CD4-positive, alpha-beta T cell treated with Interferon gamma for 1 hour (primary cell): ENCODE results near the gene RASSF4.

Source experiments
- DNase-seq: peaks from one replicate; pipeline ENCODE4 v3.0.0-alpha.2; 2020

Gene RASSF4

DNA sequence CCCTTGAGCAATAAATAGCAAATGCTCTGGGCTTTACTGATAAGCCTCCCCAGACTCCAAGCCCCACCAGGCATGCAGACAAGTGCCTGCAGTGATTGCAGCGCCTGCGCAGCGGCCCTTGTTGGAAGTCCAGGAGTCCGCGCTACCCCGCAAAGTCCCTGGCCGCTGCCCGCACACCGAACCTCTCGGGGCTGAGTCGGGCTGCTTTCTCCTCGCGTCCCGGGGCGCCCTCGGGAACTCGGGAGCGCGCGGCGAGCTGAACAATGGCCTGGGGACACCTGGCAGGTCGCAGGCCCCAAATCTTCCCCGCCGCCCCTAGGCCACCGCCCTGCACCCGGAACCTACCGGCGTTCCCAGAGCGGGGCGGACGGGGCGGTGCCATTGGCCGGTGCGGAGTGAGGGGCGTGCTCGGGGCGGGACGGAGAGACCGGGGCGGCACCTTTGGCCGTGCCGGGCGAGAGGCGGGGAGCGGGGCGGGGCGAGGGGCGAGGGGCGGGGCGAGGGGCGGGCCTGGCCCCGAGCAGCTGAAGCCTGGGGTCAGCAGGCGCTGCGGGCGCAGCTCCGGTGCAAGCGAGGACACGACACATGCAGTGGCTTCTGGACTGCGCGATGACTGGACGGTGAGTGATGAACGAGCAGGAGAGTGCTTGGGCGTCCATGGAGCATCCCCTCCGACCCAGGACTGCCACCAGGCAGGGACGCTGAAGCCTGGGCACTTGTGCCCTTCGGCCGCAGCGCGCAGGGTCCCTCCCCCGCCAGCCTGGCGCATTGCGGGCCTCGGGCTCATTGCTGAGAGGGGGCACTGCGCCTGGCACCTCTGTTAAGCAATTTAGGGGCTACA lies at the start of gene RASSF4:
Gene RASSF4 (plus strand): TSS at position 556 of the 841 bp plus-strand sequence. CDS start 10,401 bp downstream, outside the sequence.
- peak; percentile 90 for DNase-seq

- DNase-seq, result no peak
Observed at GRCh38 chr10:44909910-44910309, 49.7 kb upstream of the RASSF4 start.

DNA sequence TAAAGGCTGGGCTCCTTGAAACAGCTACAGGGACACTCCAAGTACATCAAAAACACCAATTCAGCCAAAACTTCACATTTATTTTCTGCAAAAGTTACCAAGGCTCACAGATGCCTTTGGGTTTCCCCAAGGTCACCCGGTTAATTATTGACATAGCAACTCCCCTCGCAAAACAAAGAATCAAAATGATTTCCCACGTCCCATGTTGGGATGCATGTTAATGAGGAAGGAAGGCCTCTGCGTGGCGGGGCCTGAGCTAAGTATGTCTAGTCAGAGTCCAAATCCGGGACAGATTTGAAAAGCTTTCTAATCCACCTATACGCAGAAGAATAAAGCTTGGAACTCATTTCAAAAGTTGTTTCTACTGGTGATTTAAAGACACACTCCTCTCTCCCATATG lies 49.0 kb upstream of the RASSF4 start:
- DNase-seq, result no peak

- no peak for DNase-seq
Observed at GRCh38 chr10:44911081-44911540, 48.5 kb upstream of the RASSF4 start, which contains the start of gene TMEM72. Gene TMEM72, plus strand, starts transcription at chr10:44911337. Its CDS starts 176 bp downstream, at chr10:44911513.

- no peak for DNase-seq
Observed at GRCh38 chr10:44911951-44912350, 47.7 kb upstream of the RASSF4 start.

GRCh38 chr10:44913350-44914081 lies 46.1 kb upstream of the RASSF4 start:
- DNase-seq, result peak; percentile 41

DNA sequence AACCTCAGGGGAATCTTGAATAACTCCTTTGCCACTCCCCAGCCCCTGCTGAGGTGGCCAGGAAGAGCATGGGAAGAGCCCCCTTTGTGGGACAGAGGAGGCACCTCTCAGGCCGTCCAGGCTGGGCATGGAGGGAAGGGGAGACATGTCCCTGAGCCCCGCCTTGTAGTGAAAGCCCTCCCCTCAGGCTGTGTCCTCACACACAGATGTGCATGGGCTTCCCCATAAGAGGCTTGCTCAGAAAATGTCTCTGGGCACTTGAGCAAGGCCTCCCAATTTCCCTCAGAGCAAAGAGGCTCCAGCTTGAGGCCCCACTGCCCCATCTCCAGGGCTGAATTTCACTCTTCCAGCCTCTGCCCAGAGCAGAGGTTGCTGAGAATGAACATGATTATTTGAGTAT lies 44.7 kb upstream of the RASSF4 start:
- DNase-seq, result no peak

GRCh38 chr10:44916429-44916828 lies 43.2 kb upstream of the RASSF4 start:
- DNase-seq, result no peak

GRCh38 chr10:44917848-44918247 lies 41.8 kb upstream of the RASSF4 start:
- DNase-seq, result no peak

GRCh38 chr10:44920252-44920651 lies 39.4 kb upstream of the RASSF4 start:
- no peak for DNase-seq

DNA sequence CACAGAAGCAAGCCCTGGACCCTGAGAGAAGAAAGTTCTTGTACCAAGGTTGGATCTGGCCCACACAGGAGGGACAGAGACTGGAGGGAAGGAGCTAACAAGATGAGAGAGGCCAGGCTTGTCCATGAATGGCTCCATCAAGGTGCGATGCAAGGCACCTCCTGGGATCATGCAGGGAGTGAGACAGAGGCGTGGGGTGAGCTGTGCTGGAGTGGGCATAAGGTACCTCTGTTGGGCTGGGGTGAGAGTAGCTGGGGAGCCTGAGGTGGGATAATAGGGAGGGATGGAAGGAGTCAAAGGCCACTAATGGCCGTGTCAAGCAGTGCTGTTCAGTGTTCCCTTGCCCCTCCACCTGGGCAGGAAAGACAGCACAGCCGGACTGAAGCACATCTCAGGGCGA lies 38.5 kb upstream of the RASSF4 start:
- no peak for DNase-seq

DNA sequence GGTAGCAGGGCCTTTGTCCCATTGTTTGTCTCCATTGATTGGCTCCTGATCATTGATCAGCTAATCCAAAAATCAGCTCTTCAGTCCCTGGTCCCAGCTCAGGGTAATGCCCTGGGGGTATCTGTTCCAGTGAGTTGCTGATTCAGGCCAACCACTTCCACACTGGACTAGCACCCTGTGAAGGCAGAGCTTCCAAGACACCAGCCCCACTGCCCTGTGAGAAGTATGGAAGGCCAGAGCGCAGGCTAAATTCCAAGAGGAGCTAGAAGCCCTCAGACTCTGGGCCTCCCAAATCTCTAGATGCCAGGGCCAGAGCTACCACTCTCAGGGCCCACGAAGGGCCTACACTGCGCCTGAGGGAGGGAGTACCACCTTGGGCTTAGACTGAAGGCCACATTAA lies 38.1 kb upstream of the RASSF4 start:
- no peak for DNase-seq

GRCh38 chr10:44922021-44922420 lies 37.6 kb upstream of the RASSF4 start:
- DNase-seq, result no peak

DNA sequence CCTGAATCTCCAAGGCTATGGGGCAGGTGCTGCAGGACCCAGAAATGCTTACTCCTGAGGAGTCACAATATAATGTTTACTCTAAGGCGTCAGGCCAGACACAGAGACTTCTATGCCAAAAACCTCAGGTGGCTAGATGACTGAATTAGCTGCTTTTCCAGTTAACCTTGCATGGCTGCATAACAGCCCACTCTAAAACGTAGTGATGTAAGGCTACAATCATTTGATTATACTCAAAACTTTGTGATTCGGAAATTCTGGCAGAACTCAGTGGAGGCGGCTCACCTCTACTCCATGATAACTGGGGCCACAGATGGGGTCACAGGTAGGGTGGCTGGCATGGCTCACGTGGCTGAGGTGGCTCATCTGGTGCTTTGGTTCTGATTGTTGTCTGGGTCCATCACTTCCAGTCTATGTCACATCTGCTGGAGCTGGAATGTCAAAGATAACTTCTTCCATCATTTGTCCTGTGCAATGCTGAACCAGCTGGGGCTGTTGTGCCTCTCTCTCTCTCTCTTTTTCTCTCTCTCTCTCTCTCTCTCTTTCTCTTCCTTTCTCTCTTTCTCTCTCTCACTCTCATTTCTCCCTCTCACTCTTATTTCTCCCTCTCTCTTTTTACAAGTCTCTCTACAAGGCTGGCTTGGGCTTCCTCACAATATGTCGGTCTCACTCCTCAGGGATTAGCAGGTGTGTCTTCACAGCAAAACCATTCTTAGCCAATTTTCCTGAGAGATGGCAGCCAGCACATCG lies 36.6 kb upstream of the RASSF4 start:
- no peak for DNase-seq

DNA sequence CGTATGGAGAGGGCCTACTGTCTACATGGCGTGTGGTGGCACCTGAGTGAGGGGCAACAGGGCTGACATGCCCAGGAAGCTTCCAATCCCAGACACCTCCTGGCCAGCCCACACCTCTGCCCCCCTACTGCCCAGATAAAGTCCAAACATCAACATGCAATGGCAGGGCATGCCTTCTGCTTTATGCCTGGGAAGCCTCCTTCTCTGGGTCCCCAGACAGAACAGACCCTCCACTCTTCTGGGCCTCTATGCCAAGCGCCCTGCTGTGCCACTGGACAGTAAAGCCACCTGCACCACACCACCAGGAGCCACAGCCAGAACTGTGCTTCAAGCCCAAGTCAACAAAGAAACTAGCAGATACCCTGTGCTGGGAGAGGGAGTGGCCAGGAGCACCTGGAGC lies 36.0 kb upstream of the RASSF4 start:
- DNase-seq, result no peak

DNA sequence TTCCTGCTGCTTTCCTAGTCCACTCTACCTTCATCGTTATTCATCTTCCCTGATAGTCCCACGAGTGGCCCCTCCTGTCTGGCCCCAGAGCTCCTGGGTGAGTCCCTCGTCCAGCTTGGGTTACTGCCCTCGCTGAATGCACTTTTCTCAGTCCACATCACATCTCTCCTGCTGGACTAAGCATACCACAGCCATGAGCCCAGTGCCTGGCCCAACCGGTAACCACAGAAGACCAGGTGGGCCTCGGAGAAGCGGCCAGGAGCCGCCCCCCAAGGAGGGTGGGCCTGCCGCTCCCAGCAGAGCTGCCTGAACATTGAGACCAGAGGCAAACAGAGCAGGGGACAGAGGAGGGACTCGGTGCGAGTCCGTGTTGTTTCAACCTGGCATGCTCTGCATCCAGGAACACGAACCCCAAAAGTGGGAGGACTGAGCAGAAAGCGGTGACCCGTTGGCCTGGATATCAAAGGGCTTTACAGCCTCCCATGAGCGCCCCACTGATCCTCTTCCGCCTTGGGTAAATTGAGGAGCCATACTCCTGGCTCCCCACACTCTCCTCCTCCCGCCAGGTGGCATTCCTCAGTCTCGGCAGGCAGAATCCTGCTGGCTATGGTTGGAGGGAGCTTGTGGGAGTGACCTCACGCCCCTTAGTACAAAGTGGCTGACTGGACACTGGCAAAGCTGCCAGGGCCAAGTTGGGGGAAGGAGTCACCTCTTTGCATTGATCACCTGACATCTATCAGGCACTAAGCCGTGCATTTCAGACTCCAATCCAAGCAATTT lies 35.2 kb upstream of the RASSF4 start:
- no peak for DNase-seq

DNA sequence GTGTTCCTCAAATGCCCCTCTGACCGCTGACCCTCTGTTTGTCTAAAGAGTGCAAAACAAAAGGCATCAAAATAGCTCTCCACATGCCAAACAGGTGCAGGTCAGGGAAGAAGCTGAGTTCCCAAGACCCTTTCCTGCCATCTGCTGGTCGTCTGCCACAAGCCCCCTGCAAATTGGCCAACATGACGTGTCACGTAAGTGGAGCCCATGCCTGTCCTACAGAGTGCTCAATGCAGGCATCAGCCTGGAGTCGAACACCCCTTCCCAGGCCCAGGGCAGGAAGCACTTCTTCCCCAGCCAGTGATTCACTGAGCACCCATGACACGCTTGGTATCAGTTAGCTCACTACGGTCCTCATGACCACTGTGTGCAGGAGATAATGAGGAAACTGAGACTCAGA lies 34.4 kb upstream of the RASSF4 start:
- no peak for DNase-seq

DNA sequence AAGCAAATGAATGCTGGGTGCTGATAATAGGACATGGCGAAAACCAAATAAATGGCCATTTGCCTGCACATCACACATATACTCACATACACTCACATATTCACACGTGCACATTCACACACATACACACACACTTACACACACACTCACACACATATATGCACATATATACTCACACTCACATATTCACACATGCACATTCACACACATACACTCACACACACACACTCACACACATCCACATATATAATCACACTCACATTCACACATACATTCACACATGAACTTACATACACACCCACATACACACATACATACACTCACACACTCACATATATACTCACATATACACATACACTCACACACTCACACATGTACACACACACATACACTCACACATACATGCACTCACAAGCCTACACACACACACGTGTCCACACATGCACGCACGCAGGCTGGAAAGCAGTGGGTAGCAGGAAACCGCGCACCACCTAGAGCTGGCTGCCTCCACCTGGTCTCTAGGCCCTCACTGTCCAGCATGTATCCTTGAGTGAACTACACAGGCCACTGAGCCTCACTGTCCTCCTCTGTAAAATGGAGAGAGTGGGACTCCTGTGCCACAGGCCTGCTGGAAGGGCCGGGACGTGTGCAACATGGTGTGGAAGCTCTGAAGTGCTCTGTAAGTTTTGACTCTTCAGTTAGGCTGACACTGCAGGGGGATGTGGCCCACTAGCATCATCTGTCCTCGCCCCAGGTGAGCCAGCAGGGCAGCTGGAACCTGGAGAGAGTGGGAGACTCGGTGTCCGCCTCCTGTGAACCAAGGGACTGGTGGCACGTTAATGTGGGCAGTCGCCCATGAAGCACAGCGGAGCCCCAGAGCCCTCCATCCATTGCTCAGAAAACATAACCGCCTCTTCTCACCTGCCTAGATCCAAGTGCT lies 33.5 kb upstream of the RASSF4 start:
- no peak for DNase-seq

DNA sequence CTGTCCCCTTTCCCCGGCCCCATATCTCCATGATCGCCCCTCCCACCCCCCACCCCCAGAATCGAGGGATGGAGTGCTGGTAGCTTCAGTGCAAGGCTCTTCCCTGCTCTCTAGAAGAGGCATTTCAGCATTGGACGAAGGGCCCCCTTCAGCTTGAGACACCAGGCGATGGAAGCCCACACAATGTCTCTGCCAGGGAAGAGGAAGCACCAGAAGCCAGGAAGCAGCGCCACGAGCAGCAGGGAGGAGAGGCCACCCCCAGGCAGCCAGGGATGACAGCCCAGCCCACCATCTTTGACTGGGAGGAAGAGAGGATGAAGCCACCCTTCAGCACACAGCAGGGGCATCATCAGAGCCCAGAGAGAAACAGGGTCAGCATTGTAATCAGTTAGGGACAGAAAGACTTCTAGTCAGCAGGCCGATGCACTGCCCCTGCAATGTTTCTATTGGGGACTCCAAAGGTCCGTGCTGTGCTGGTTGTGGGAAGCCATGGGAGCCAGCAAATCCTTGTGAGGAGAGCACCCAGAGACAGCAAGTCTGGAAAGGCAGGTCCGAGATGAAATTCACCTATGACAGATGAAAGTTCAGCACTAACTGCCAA lies 32.8 kb upstream of the RASSF4 start:
- no peak for DNase-seq

GRCh38 chr10:44927352-44927751 lies 32.2 kb upstream of the RASSF4 start:
- DNase-seq, result no peak

DNA sequence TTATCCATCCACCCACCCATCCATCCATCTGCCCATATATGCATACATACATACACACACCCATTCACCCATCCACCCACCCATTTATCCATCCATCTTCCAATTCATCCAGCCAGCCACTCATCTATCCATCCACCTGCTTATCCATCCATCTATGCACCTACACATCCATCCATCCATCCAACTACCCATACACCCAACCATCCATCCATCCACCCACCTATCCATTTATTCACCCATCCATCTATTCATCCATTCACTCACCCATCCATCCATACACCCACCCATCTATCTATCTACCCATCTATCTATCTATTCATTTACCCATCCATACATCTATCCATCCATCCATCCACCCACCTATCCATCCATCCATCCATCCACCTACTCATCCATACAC lies 31.1 kb upstream of the RASSF4 start:
- DNase-seq, result no peak
